Measurements from ENCODE around the gene GLB1L2. TPM values are rescaled to one million over a fixed set of nuclear protein-coding genes. Genes with fewer than 3 reads are reported as not detected.

The GLB1L2 gene
- total and polyA plus RNA-seq, 2 of the 13 experiments (the other 11 are each of a cell fraction or from before 2014, with no cell fraction given) = 0.59 to 0.69 TPM

DNA sequence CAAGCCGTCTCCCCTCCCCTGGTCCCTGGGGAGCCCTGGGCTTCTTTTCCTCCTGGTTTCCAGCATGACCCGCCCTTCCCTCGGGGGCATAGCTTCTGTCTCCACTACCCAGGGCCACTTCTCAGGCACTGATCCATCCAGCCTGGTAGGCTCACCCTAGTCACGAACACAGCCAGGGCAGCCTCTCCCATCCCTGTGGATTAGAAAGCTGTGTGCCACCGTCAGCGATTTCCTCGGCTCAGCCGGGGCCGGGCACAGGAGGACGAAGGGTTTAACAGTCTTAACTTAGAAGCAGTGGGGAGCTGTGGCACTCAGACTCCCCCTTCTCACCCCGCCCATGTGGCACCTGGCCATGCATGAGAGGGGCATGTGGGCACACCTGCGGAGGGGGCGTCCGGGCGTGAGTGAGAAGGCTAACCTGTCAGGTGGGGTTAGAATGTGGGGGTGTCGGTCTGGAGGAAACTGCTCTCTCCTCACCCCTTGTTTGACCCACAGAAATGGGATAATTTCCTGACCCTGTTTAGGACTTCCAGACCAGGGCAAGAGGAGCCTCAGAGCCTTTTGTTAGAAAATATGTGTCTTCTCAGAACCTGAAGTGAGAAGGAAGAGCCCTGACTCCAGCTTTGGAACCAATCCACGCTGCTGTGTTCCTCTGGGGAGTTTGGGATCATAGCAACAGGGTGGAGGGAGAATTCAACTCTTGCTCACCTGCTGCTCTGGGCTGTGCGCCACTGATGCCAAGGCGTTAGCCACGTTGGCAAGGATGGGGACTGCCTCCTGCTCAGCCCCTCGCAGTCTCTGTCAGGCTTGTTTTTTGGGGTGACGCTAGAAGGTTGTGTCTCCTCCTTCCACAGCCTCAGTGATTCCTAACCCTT, 14.6 kb downstream of the GLB1L2 start:
- Histone ChIP-seq H3K79me2 (ENCODE audit: insufficient read depth, low read length) (no peaks in the 10 kb centered on the region), H3K36me3 (replicated peaks in 1 of 2; ENCODE audit: control insufficient read depth in 1 of 2, insufficient read depth in 2 of 2, low read length in 2 of 2) (no peaks in the 10 kb centered on the region), H3K27ac (ENCODE audit: extremely low read length, insufficient read depth, low read length) (no peak overlapping the region), H3K4me1 (ENCODE audit: insufficient read depth, low read length) (no peaks in the 10 kb centered on the region), H2AFZ (ENCODE audit: low read length) (no peak overlapping the region), H3K9me3 (ENCODE audit: low read length) (no peaks in the 10 kb centered on the region), H3K9ac (ENCODE audit: insufficient read depth, low read depth, low read length) (no peak overlapping the region), H3K4me3 (replicated peaks in 1 of 3; ENCODE audit: insufficient read depth in 1 of 3, low read depth in 2 of 3, low read length in 3 of 3) (no peak overlapping the region), H3K4me2 (ENCODE audit: low read depth, low read length) (no peak overlapping the region), H3K27me3 (ENCODE audit: control insufficient read depth in 1 of 2, insufficient read depth in 2 of 2, low read length in 2 of 2) (peaks cover 2 to 51% of the 10 kb centered on the region in 2 experiments; a peak in 4 of 5 replicates), H4K20me1 (ENCODE audit: insufficient read depth, low read length) (no peaks in the 10 kb centered on the region)
- CTCF ChIA-PET (ENCODE audit: low intra/inter-chr PET ratio, low total read pairs) = no interaction called here
- TF ChIP-seq HDAC6 (IDR thresholded peaks at IDR 0.05; ENCODE audit: low read depth, low read length) (no peak), ZFAT (CRISPR knock-in tag; conservative IDR thresholded peaks at IDR 0.05) (no peak), ZSCAN9 (CRISPR knock-in tag; IDR thresholded peaks at IDR 0.05; ENCODE audit: borderline replicate concordance) (no peak), ZNF431 (CRISPR knock-in tag; IDR thresholded peaks at IDR 0.05; ENCODE audit: borderline replicate concordance, low read depth) (no peak), ZFX (CRISPR knock-in tag; IDR thresholded peaks at IDR 0.05; ENCODE audit: low read depth) (no peak), ZNF761 (CRISPR knock-in tag; conservative IDR thresholded peaks at IDR 0.05) (no peak), ZFP41 (CRISPR knock-in tag; IDR thresholded peaks at IDR 0.05; ENCODE audit: borderline replicate concordance) (no peak), ZNF709 (CRISPR knock-in tag; IDR thresholded peaks at IDR 0.05) (no peak), MTA1 (CRISPR knock-in tag; IDR thresholded peaks at IDR 0.05; ENCODE audit: borderline replicate concordance) (no peak), MTA3 (CRISPR knock-in tag; IDR thresholded peaks at IDR 0.05) (no peak), RAD51 (IDR thresholded peaks at IDR 0.05; ENCODE audit: borderline replicate concordance) (no peak), ZNF296 (CRISPR knock-in tag; conservative IDR thresholded peaks at IDR 0.05) (no peak)
- POLR2A ChIA-PET = no interaction called here
- no TSS peak for BruUV-seq (replicated peaks)
- ATAC-seq (no peak), DNase-seq (ENCODE audit: low spot score) (no peak), FAIRE-seq (no peak)
- in situ Hi-C loops (cut with HindIII; ENCODE audit: extremely low pct_ligation_motif_present, low pct_unique_long_range_greater_than_20kb) (no loop called here), intact Hi-C loops (cut with micrococcal nuclease; ENCODE audit: unreplicated experiment) (no loop called here)
- 49% methylated on average over 19 of the region's 22 CpGs for WGBS (ENCODE audit: low lambda C conversion rate)
